Tibial nerve (tissue), 4 donors: ENCODE measurements around the gene SNX19.

Source experiments
- EP300 ChIP-seq, 2 donors: sonication (generic); formaldehyde crosslinking; IDR thresholded peaks; one replicate each; pipeline ENCODE4 v1.6.1; 2017; ENCODE audit warnings: antibody characterized with exemption in 2 of 2, mild to moderate bottlenecking in 1 of 2
- POLR2A ChIP-seq, 2 donors: fragments of 450-650 bp; IDR thresholded peaks; one replicate each; pipeline ENCODE4 v1.6.1; 2017; ENCODE audit warnings: antibody characterized with exemption in 2 of 2, mild to moderate bottlenecking in 2 of 2, moderate library complexity in 2 of 2
- TF ChIP-seq, protein P1 (sequence below), 5 experiments: fragments of 200-600 bp in 3 of 5; fragments of 450-650 bp in 2 of 5; sonication (generic) in 3 of 5; IDR thresholded peaks; one replicate each; pipeline ENCODE4 v1.5.1; 2016 to 2019; ENCODE audit warnings: antibody characterized with exemption in 5 of 5, mild to moderate bottlenecking in 3 of 5, moderate library complexity in 2 of 5

DNA sequence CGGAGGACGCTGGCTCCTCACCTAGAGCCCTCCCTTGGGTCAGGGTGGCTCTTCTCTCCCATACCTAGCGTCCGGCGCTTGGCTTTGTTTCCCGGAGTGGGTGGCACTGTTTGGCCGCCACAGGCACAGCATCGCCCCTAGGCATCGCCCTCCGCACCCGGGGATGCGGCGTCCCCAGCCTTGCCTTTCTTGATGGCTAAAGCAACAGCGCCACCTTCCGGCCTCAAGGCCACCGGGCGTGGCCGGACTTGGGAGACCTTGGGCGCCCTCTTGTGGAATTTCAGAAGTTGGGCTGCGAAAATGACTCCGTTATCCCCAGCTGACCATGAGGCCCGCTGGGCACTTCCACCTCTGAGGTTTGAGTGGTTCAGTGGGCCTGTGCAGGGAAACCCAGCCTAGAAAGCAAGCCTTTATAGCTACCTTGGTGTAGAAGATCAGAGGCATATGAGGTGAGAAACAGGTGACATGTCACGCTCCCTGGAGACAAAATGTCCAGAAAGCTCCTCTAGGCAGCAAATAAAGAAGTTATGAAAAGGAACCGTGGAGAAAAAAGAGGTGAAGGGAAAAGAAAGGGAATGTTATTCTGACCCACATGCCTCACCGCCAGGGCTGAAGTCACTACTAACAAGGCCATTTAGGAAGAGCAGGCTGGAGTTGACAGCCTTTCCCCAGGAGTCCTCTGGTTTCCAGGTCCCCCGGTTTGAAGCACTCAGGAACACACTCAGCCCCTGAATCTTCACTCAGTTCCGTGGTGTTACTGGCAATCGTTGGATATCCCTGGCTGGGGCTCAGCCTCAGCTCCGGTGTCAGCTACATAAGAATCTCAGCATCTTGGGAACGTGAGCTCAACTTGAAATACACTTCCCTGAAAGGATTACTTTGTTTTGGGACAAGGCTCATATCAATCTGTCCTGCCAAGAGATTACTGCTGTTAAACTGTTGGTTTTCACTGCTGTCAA, 54.1 kb downstream of the SNX19 start:
- TF ChIP-seq, protein P1, sequence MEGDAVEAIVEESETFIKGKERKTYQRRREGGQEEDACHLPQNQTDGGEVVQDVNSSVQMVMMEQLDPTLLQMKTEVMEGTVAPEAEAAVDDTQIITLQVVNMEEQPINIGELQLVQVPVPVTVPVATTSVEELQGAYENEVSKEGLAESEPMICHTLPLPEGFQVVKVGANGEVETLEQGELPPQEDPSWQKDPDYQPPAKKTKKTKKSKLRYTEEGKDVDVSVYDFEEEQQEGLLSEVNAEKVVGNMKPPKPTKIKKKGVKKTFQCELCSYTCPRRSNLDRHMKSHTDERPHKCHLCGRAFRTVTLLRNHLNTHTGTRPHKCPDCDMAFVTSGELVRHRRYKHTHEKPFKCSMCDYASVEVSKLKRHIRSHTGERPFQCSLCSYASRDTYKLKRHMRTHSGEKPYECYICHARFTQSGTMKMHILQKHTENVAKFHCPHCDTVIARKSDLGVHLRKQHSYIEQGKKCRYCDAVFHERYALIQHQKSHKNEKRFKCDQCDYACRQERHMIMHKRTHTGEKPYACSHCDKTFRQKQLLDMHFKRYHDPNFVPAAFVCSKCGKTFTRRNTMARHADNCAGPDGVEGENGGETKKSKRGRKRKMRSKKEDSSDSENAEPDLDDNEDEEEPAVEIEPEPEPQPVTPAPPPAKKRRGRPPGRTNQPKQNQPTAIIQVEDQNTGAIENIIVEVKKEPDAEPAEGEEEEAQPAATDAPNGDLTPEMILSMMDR (IDR thresholded peaks at IDR 0.05), result peak; percentile 99 to 100 (median 100)
- TF ChIP-seq POLR2A (IDR thresholded peaks at IDR 0.05) (no peak), EP300 (IDR thresholded peaks at IDR 0.05) (peak; percentile 31 to 67)
